ENCODE results near the gene SYCP2L. TPM values are rescaled to one million over a fixed set of nuclear protein-coding genes. Genes with fewer than 3 reads are reported as not detected.
"Not testable (repeated sequence)": the region's sequence is repeated elsewhere in the genome, so short reads cannot be mapped to it uniquely, and the experiment has no call there.

SYCP2L gene
- total RNA-seq, 3 donors from 2014 or later, result 0.12 to 0.57 TPM; not detected in 1

- Histone ChIP-seq H3K9me3 (peaks cover 14% of the 10 kb centered on the region), H3K4me1 (ENCODE audit: low read depth) (no peaks in the 10 kb centered on the region), H3K4me3 (no peak overlapping the region), H3K36me3 (ENCODE audit: low read depth) (no peaks in the 10 kb centered on the region)
- ATAC-seq (no peak), DNase-seq (no peak)
- no peak for TF ChIP-seq CTCF (IDR thresholded peaks at IDR 0.05)
- intact Hi-C loops (cut with DNase I, micrococcal nuclease), result no loop called here
These were observed 29.6 kb upstream of the SYCP2L start for GRCh38 chr6:10857259-10857658.

- no peak overlapping the region for H3K4me3 ChIP-seq
- ATAC-seq, result no peak
- H3K4me1 ChIP-seq (ENCODE audit: low read depth), result no peaks in the 10 kb centered on the region
- DNase-seq, result no peak
- intact Hi-C loops (cut with DNase I, micrococcal nuclease), result no loop called here
- H3K9me3 ChIP-seq, result no peaks in the 10 kb centered on the region
- TF ChIP-seq CTCF (IDR thresholded peaks at IDR 0.05), result no peak
- no peaks in the 10 kb centered on the region for H3K36me3 ChIP-seq (ENCODE audit: low read depth)
These were observed 25.8 kb upstream of the SYCP2L start for GRCh38 chr6:10861086-10861485.

- H3K9me3 ChIP-seq, result no peaks in the 10 kb centered on the region
- intact Hi-C loops (cut with DNase I, micrococcal nuclease), result no loop called here
- no peak for TF ChIP-seq CTCF (IDR thresholded peaks at IDR 0.05)
- ATAC-seq, result no peak
- no peaks in the 10 kb centered on the region for H3K36me3 ChIP-seq (ENCODE audit: low read depth)
- H3K4me3 ChIP-seq, result no peak overlapping the region
- H3K4me1 ChIP-seq (ENCODE audit: low read depth), result no peaks in the 10 kb centered on the region
- no peak for DNase-seq
These were observed 24.5 kb upstream of the SYCP2L start for GRCh38 chr6:10862361-10862760.

GRCh38 chr6:10863031-10863430 lies 23.8 kb upstream of the SYCP2L start:
- ATAC-seq; H3K36me3 ChIP-seq (ENCODE audit: low read depth); H3K9me3 ChIP-seq; DNase-seq; H3K4me3 ChIP-seq; H3K4me1 ChIP-seq (ENCODE audit: low read depth); intact Hi-C loops (cut with DNase I, micrococcal nuclease): not testable (repeated sequence)

- H3K4me3 ChIP-seq; intact Hi-C loops (cut with DNase I, micrococcal nuclease); H3K36me3 ChIP-seq (ENCODE audit: low read depth): not testable (repeated sequence)
These were observed 20.1 kb upstream of the SYCP2L start for GRCh38 chr6:10866709-10867108.

GRCh38 chr6:10867952-10868351 lies 18.9 kb upstream of the SYCP2L start:
- DNase-seq, result no peak
- Histone ChIP-seq H3K9me3 (no peaks in the 10 kb centered on the region), H3K4me3 (no peak overlapping the region), H3K4me1 (ENCODE audit: low read depth) (no peaks in the 10 kb centered on the region), H3K36me3 (ENCODE audit: low read depth) (no peaks in the 10 kb centered on the region)
- intact Hi-C loops (cut with DNase I, micrococcal nuclease), result no loop called here
- ATAC-seq, result no peak
- no peak for TF ChIP-seq CTCF (IDR thresholded peaks at IDR 0.05)

More at GRCh38 chr6:10866709-10867108, 20.1 kb upstream of the SYCP2L start:
- not testable (repeated sequence) for H3K4me1 ChIP-seq (ENCODE audit: low read depth); H3K9me3 ChIP-seq; DNase-seq; ATAC-seq

GRCh38 chr6:10873374-10873773 lies 13.5 kb upstream of the SYCP2L start:
- Histone ChIP-seq H3K4me3 (no peak overlapping the region), H3K36me3 (ENCODE audit: low read depth) (no peaks in the 10 kb centered on the region), H3K9me3 (no peaks in the 10 kb centered on the region), H3K4me1 (ENCODE audit: low read depth) (no peaks in the 10 kb centered on the region)
- ATAC-seq (no peak), DNase-seq (no peak)
- intact Hi-C loops (cut with DNase I, micrococcal nuclease), result no loop called here
- TF ChIP-seq CTCF (IDR thresholded peaks at IDR 0.05), result no peak
